Pancreas (tissue), 10 donors: ENCODE data around the gene MRPL23. TPM values are rescaled to one million over a fixed set of nuclear protein-coding genes. Genes with fewer than 3 reads are reported as not detected.

ENCODE experiments used
- ATAC-seq, 4 donors: fragments of 200-7000 bp; cut with Tn5 transposase; one replicate each; pipeline versions ENCODE4 v1.8.0 to v1.9.1; 2020; ENCODE audit warnings: mild to moderate bottlenecking in 4 of 4, moderate library complexity in 4 of 4
- DNase-seq, 6 donors: peaks; one replicate each; pipeline ENCODE4 v3.0.0-alpha.2; 2020
- FAIRE-seq: peaks from 2 replicates; lab custom pipeline; 2012; peaks lifted over from hg19 to GRCh38; lab: Jason Lieb, UNC
- H3K27ac ChIP-seq, 4 donors: fragments of 200-600 bp; sonication (generic); 1 replicate in 3 of 4; 2 replicates in 1 of 4; pipeline versions ENCODE4 v1.5.0 to v1.8.0; 2020
- H3K27me3 ChIP-seq, 4 donors: fragments of 200-600 bp; one replicate each; pipeline ENCODE4 v1.8.0; 2021
- H3K36me3 ChIP-seq, 3 donors: fragments of 200-600 bp; sonication (generic) in 1 of 3; one replicate each; pipeline versions ENCODE4 v1.5.0 to v1.8.0; 2020 to 2021
- H3K4me1 ChIP-seq, 3 donors: fragments of 200-600 bp; one replicate each; pipeline ENCODE4 v1.8.0; 2021
- H3K4me3 ChIP-seq, 4 donors: fragments of 200-600 bp; sonication (generic) in 2 of 4; one replicate each; pipeline versions ENCODE4 v1.5.0 to v1.8.0; 2020 to 2021
- H3K9me3 ChIP-seq, 4 donors: fragments of 200-600 bp; one replicate each; pipeline ENCODE4 v1.8.0; 2021
- WGBS, 2 donors: extraction: QIAGEN DNeasy Blood & Tissue Kit; methylation state at CpG; one replicate each; pipeline ENCODE4 v1.1.7; 2013; 5-methylcytosine and 5-hydroxymethylcytosine counted together
- intact Hi-C, 3 donors: fragments of 100-400 bp; cut with DNase I; formaldehyde crosslinking; loops; one replicate each; pipeline versions ENCODE4 v1.11.1 to v1.14.2; 2022
- polyA plus RNA-seq, 2 donors: library from polyadenylated mRNA; stranded (reverse); fragments of 200-250 nt; gene quantifications; one replicate each; pipeline ENCODE4 v1.2.3, GENCODE V29; 2013
- total RNA-seq, 6 donors: library from RNA; stranded (reverse); fragmentation: NEBNext Ultra II Directional in 4 of 6; extraction: Animal tissue kit (Norgen Biotek cat#: 25700) in 4 of 6; gene quantifications; one replicate each; pipeline versions ENCODE4 v1.2.1 to v1.2.4, GENCODE V29; 2021 to 2023
- TF ChIP-seq, protein P1 (sequence below), 4 donors: fragments of 200-600 bp; sonication (generic) in 3 of 4; IDR thresholded peaks; one replicate each; pipeline versions ENCODE4 v1.5.0 to v1.8.0; 2021; ENCODE audit warnings: antibody characterized with exemption in 4 of 4
- donor health status: healthy with polysubstance abuse.
- donor health status: DM: no; HTN: no; CAD: no; lungs with moderate emphysema.
- donor health status: DM: no; HTN: no; CAD: no.
- donor health status: control.
- donor health status: control.
- donor health status: Bipolar disorder and iron deficiency.
- donor health status: DM: yes; HTN: yes; CAD: no.
- donor health status: DM: no; HTN: no; CAD: no.
- donor health status: DM: no; HTN: no; CAD: no.
- donor health status: DM: yes; HTN: yes; CAD: no.

The MRPL23 gene
- total and polyA plus RNA-seq, 8 donors: 16.7 to 92.1 (median 38.0) TPM

DNA sequence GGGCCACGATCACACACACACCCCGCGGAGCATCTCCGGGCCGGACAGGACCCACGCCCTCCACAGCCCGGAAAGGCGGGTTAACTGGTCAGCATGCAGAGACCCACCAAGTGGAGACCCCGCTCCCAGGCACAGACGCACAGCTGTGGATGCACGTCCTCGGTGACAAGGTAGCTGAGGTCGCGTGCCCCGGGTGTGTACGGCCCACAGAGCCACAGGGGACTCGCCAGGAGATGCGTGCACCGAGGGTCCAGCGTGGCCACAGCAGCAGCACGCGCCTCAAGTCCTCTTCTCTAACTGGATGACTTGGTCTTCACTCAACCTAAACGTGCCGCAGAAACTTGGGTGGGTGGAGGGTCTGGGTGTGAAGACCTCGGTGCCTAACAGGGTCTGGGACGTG is 45.0 kb downstream of the MRPL23 start:
- TF ChIP-seq, protein P1, sequence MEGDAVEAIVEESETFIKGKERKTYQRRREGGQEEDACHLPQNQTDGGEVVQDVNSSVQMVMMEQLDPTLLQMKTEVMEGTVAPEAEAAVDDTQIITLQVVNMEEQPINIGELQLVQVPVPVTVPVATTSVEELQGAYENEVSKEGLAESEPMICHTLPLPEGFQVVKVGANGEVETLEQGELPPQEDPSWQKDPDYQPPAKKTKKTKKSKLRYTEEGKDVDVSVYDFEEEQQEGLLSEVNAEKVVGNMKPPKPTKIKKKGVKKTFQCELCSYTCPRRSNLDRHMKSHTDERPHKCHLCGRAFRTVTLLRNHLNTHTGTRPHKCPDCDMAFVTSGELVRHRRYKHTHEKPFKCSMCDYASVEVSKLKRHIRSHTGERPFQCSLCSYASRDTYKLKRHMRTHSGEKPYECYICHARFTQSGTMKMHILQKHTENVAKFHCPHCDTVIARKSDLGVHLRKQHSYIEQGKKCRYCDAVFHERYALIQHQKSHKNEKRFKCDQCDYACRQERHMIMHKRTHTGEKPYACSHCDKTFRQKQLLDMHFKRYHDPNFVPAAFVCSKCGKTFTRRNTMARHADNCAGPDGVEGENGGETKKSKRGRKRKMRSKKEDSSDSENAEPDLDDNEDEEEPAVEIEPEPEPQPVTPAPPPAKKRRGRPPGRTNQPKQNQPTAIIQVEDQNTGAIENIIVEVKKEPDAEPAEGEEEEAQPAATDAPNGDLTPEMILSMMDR (IDR thresholded peaks at IDR 0.05): no peak
- no peak overlapping the region for H3K4me3 ChIP-seq
- no peaks in the 10 kb centered on the region for H3K36me3 ChIP-seq
- FAIRE-seq: no peak
- intact Hi-C loops: no loop called here
- no peaks in the 10 kb centered on the region for H3K9me3 ChIP-seq
- no peaks in the 10 kb centered on the region for H3K4me1 ChIP-seq
- WGBS, 2 donors: 95% methylated on average over 14 of the region's 26 CpGs; no CpG with 5 or more reads in 1 of the 2 donors
- H3K27ac ChIP-seq: no peak overlapping the region
- DNase-seq: peak in 4 of 6 donors; percentile 5 to 52 (median 22)
- ATAC-seq: no peak
- no peaks in the 10 kb centered on the region for H3K27me3 ChIP-seq

GRCh38 chr11:1994121-1994520 is 47.0 kb downstream of the MRPL23 start:
- Histone ChIP-seq H3K4me1 (no peaks in the 10 kb centered on the region), H3K9me3 (no peaks in the 10 kb centered on the region), H3K4me3 (no peak overlapping the region), H3K36me3 (no peaks in the 10 kb centered on the region), H3K27me3 (no peaks in the 10 kb centered on the region), H3K27ac (no peak overlapping the region)
- intact Hi-C loops: no loop called here
- TF ChIP-seq, protein P1 (IDR thresholded peaks at IDR 0.05): no peak
- WGBS, 2 donors: 68% methylated on average over 10 of the region's 13 CpGs; no CpG with 5 or more reads in 1 of the 2 donors
- no peak for FAIRE-seq
- DNase-seq: peak in 4 of 6 donors; percentile 3 to 24 (median 16)
- no peak for ATAC-seq

DNA sequence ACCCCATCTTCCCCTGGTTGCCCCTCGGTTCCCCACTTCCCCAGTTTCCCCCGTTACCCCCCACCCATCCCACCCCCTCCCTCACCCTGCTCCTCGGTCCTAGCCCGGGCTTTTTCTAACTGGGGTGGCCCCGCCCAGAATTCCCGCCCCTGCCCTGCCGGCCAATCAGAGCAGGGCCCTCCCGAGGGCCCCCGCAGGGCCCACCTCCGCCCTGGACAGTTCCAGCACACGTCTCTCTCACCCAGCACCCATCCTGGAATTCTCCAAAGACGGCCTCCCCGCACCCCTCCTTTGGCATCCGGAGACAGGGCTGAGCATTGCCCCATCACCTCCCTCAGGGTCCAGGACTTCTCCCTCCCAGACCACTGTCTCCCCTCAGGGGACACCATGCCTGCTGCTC is 50.6 kb downstream of the MRPL23 start, which contains the start of gene H19:
Gene H19 (minus strand): TSS at position 88 of the 400 bp plus-strand sequence.
- no peak within 1 kb of the TSS for H3K27ac ChIP-seq
- no peaks in the 10 kb centered on the region for H3K9me3 ChIP-seq
- TF ChIP-seq, protein P1 (IDR thresholded peaks at IDR 0.05): no peak
- FAIRE-seq: no peak
- no CpG with 5 or more reads among the region's 14 CpGs for WGBS, 2 donors
- no peak within 1 kb of the TSS for H3K4me3 ChIP-seq
- H3K4me1 ChIP-seq: no peaks in the 10 kb centered on the region
- ATAC-seq: peak; percentile 12 to 57 (median 38)
- H3K27me3 ChIP-seq: no peaks in the 10 kb centered on the region
- no peak for DNase-seq
- intact Hi-C loops: no loop called here
- no peaks in the 10 kb centered on the region for H3K36me3 ChIP-seq

DNA sequence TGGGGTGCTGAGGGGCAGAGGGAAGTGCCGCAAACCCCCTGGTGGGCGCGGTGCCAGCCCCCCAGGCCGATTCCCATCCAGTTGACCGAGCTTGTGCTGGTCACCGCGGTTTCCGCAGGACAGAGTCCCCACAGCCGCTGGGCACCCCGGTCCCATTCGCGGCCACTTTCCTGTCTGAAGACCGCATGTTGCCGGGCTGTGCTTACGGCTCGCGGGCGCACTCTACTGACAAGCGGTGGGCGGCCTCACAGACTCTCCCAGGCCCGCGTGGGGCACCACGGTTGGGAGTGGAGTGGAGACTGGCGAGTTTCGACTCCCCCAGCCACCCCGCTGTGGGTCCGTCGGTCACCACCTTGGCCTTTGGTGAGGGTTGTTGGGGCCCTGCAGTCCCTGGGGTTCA is 51.2 kb downstream of the MRPL23 start:
- FAIRE-seq: no peak

GRCh38 chr11:1998861-1999260 is 51.7 kb downstream of the MRPL23 start:
- H3K27me3 ChIP-seq: no peaks in the 10 kb centered on the region
- H3K36me3 ChIP-seq: no peaks in the 10 kb centered on the region
- DNase-seq: no peak
- TF ChIP-seq, protein P1 (IDR thresholded peaks at IDR 0.05): no peak
- H3K4me3 ChIP-seq: no peak overlapping the region
- no peaks in the 10 kb centered on the region for H3K9me3 ChIP-seq
- FAIRE-seq: no peak
- intact Hi-C loops: no loop called here
- ATAC-seq: peak in 1 of 4 donors; percentile 36
- no peak overlapping the region for H3K27ac ChIP-seq
- H3K4me1 ChIP-seq: no peaks in the 10 kb centered on the region
- no CpG with 5 or more reads among the region's 15 CpGs for WGBS, 2 donors

More for the DNA sequence above, 51.2 kb downstream of the MRPL23 start:
- intact Hi-C loops: no loop called here
- no peak overlapping the region for H3K27ac ChIP-seq
- no peaks in the 10 kb centered on the region for H3K4me1 ChIP-seq
- TF ChIP-seq, protein P1 (IDR thresholded peaks at IDR 0.05): no peak
- H3K9me3 ChIP-seq: no peaks in the 10 kb centered on the region
- ATAC-seq: peak in 3 of 4 donors; percentile 59 to 70 (median 66)
- no peaks in the 10 kb centered on the region for H3K27me3 ChIP-seq
- H3K36me3 ChIP-seq: no peaks in the 10 kb centered on the region
- no CpG with 5 or more reads among the region's 28 CpGs for WGBS, 2 donors
- no peak for DNase-seq
- no peak overlapping the region for H3K4me3 ChIP-seq
